Breast epithelium (tissue), 3 donors: ENCODE measurements around the gene GALNT2.

Experiments
- CTCF ChIP-seq, 3 donors: fragments of 450-650 bp; IDR thresholded peaks; one replicate each; pipeline ENCODE4 v1.5.1; 2016 to 2017; ENCODE audit warnings: antibody characterized with exemption in 3 of 3, mild to moderate bottlenecking in 3 of 3, moderate library complexity in 3 of 3
- POLR2A ChIP-seq: fragments of 450-650 bp; IDR thresholded peaks from one replicate; pipeline ENCODE4 v1.6.1; 2016; ENCODE audit warnings: antibody characterized with exemption, mild to moderate bottlenecking, moderate library complexity
- POLR2AphosphoS5 ChIP-seq, 3 donors: sonication (generic); formaldehyde crosslinking; IDR thresholded peaks; one replicate each; pipeline ENCODE4 v1.6.1; 2017; ENCODE audit warnings: antibody characterized with exemption in 3 of 3

- TF ChIP-seq CTCF (IDR thresholded peaks at IDR 0.05) (no peak), POLR2AphosphoS5 (IDR thresholded peaks at IDR 0.05) (no peak), POLR2A (no peak)
These were observed 143.9 kb downstream of the GALNT2 start for GRCh38 chr1:230210981-230211336.
